C4-2B (cell line): ENCODE data around the gene KAZN.

Experiments
- H3K27ac ChIP-seq: fragments of 450-650 bp; 2 replicates; pipeline ENCODE4 v1.5.1; 2017
- CTCF ChIP-seq: fragments of 450-650 bp; conservative IDR thresholded peaks from 2 replicates; pipeline ENCODE4 v1.5.1; 2017; ENCODE audit warnings: mild to moderate bottlenecking
- ZFX ChIP-seq: fragments of 450-650 bp; IDR thresholded peaks from 2 replicates; pipeline ENCODE4 v1.6.1; 2017

Gene KAZN

GRCh38 chr1:14697353-14697752, 98.9 kb downstream of the KAZN start:
- no peak overlapping the region for H3K27ac ChIP-seq
- TF ChIP-seq ZFX (no peak), CTCF (no peak)

- TF ChIP-seq CTCF (no peak), ZFX (no peak)
- no peak overlapping the region for H3K27ac ChIP-seq
Measured at GRCh38 chr1:14698314-14698713, 99.8 kb downstream of the KAZN start.

- TF ChIP-seq CTCF, result no peak
- TF ChIP-seq ZFX, result no peak
- no peak overlapping the region for H3K27ac ChIP-seq
Measured at GRCh38 chr1:14699620-14700019, 101.1 kb downstream of the KAZN start.

GRCh38 chr1:14704846-14705245, 106.4 kb downstream of the KAZN start:
- TF ChIP-seq ZFX (no peak), CTCF (no peak)
- H3K27ac ChIP-seq, result no peak overlapping the region

- H3K27ac ChIP-seq, result no peak overlapping the region
- TF ChIP-seq ZFX, result no peak
- TF ChIP-seq CTCF, result no peak
Measured at GRCh38 chr1:14705824-14706223, 107.3 kb downstream of the KAZN start.

GRCh38 chr1:14706631-14707030, 108.1 kb downstream of the KAZN start:
- H3K27ac ChIP-seq, result no peak overlapping the region
- TF ChIP-seq CTCF (no peak), ZFX (no peak)

- TF ChIP-seq CTCF (no peak), ZFX (no peak)
- no peak overlapping the region for H3K27ac ChIP-seq
Measured at GRCh38 chr1:14707531-14708445, 109.3 kb downstream of the KAZN start.
